ENCODE measurements around the gene EIF4G3.

The EIF4G3 gene

GRCh38 chr1:21022279-21023040 is 154.2 kb downstream of the EIF4G3 start:
- DNase-seq: no peak

GRCh38 chr1:21021311-21021710 is 155.4 kb downstream of the EIF4G3 start:
- no peak for DNase-seq

GRCh38 chr1:21020151-21020550 is 156.5 kb downstream of the EIF4G3 start:
- no peak for DNase-seq

- no peak for DNase-seq
Observed at GRCh38 chr1:21018673-21019072, 158.0 kb downstream of the EIF4G3 start.

GRCh38 chr1:21013510-21013909 is 163.2 kb downstream of the EIF4G3 start:
- DNase-seq: no peak

GRCh38 chr1:21012937-21013336 is 163.8 kb downstream of the EIF4G3 start:
- no peak for DNase-seq

- no peak for DNase-seq
Observed at GRCh38 chr1:21007876-21008275, 168.8 kb downstream of the EIF4G3 start.

GRCh38 chr1:21005466-21006239 is 171.0 kb downstream of the EIF4G3 start:
- no peak for DNase-seq

GRCh38 chr1:21003281-21004045 is 173.2 kb downstream of the EIF4G3 start:
- no peak for DNase-seq

- no peak for DNase-seq
Observed at GRCh38 chr1:21001042-21001441, 175.7 kb downstream of the EIF4G3 start.

GRCh38 chr1:21000245-21000594 is 176.5 kb downstream of the EIF4G3 start:
- DNase-seq: no peak

GRCh38 chr1:20999525-21000244 is 177.0 kb downstream of the EIF4G3 start:
- no peak for DNase-seq

GRCh38 chr1:20998826-20999225 is 177.9 kb downstream of the EIF4G3 start:
- no peak for DNase-seq

- DNase-seq: no peak
Observed at GRCh38 chr1:20997602-20998224, 179.0 kb downstream of the EIF4G3 start.

- no peak for DNase-seq
Observed at GRCh38 chr1:20996554-20996953, 180.1 kb downstream of the EIF4G3 start.

GRCh38 chr1:20993716-20994575 is 182.8 kb downstream of the EIF4G3 start:
- no peak for DNase-seq

- DNase-seq: no peak
Observed at GRCh38 chr1:20992322-20993056, 184.2 kb downstream of the EIF4G3 start.

- no peak for DNase-seq
Observed at GRCh38 chr1:20988943-20989342, 187.8 kb downstream of the EIF4G3 start.

- DNase-seq: no peak
Observed at GRCh38 chr1:20987831-20988825, 188.6 kb downstream of the EIF4G3 start.

All from NCI-H524 treated with DMSO at 0.1 percent for 48 hours (cell line).